ENCODE results near the gene ANKLE1.
A peak's percentile ranks its signal among the peaks of the same experiment; 100 is the strongest.

ANKLE1 gene

DNA sequence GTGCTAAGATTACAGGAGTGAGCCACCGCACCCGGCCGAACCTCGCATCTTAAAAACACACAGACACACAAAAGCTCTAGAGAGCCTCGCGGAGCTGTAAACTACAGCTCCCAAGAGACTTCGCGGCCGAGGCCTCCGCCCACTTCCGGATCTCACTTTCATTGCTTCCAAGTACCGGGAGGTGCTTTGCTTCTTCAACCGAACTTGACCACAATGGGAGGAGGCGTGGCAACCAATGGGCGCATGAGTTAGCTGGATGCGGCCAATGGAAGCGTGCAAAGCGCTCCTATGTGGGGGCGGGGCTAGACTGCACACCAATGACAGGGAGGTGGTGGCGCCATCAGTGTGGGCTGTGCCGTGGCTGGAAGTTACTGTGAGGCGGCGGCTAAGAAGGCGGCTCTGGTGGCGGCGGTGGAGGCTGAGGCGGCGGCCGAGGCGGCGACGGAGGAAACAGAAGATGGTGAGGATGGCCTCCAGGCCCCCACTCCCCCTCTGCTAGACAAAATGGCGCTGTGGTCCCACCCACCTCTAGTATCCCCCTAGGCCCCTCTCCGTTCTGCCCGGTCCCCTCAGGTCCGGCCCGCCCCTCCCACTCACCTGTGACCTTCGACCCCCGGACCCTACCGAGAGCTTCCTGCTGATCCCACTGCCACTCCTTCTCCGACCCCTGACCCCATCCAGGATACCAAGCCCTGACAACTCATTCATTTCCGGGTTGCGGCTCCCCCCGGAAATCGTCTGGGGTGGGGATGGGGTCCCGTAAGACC lies 27.7 kb downstream of the ANKLE1 start, which contains the start of gene DDA1:
Gene DDA1, plus strand, starts transcription at position 366 of the 767 bp plus-strand sequence. Its CDS starts 92 bp downstream, at position 458.
- DNase-seq: peak; percentile 99

- DNase-seq: peak; percentile 45
Measured at GRCh38 chr19:17309965-17310461, 28.3 kb downstream of the ANKLE1 start.

GRCh38 chr19:17311455-17312188 lies 29.9 kb downstream of the ANKLE1 start:
- DNase-seq: no peak

- no peak for DNase-seq
Measured at GRCh38 chr19:17312189-17313113, 30.8 kb downstream of the ANKLE1 start.

- DNase-seq: no peak
Measured at GRCh38 chr19:17314007-17314593, 32.4 kb downstream of the ANKLE1 start.

DNA sequence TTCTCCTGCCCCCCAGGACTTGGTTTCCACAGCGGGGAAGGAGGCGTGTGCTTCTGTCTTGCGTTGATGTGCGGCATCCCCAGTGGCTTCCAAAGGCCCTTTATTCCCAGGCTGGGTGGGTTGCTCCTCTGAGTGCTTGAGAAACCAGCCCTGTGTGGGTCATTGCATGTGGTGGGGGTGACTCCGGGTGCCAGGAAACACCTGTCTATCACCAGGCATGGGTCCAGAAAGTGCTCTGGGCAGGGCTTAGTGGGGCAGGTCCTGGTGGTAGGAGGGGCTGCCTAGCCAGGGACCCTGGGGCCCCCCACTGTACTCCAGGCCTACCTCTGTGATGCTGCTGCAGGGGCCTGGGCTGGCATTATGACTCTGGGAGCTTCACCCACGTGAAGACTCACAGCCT lies 37.3 kb downstream of the ANKLE1 start:
- DNase-seq: no peak

- DNase-seq: no peak
Measured at GRCh38 chr19:17319473-17320238, 38.0 kb downstream of the ANKLE1 start.

DNA sequence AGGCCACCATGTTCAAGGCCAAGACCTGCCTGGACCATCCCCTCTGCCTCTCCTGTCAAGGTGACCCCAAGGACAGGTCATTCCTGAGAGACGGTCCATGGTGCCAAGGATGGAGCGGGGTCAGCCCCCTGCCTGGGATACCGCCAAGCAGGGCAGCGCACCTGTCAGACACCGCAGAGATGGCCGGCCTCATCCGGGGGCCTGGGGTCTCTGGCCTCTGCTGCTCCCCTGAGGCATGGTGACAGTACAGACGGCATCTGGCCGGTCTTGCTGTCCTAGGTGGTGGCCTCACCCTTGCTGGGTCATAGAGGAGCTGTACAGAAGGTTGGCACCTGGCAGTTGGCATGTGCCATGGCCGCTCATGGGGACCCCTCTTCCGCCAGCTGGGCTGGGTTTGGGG lies 38.7 kb downstream of the ANKLE1 start:
- no peak for DNase-seq

DNA sequence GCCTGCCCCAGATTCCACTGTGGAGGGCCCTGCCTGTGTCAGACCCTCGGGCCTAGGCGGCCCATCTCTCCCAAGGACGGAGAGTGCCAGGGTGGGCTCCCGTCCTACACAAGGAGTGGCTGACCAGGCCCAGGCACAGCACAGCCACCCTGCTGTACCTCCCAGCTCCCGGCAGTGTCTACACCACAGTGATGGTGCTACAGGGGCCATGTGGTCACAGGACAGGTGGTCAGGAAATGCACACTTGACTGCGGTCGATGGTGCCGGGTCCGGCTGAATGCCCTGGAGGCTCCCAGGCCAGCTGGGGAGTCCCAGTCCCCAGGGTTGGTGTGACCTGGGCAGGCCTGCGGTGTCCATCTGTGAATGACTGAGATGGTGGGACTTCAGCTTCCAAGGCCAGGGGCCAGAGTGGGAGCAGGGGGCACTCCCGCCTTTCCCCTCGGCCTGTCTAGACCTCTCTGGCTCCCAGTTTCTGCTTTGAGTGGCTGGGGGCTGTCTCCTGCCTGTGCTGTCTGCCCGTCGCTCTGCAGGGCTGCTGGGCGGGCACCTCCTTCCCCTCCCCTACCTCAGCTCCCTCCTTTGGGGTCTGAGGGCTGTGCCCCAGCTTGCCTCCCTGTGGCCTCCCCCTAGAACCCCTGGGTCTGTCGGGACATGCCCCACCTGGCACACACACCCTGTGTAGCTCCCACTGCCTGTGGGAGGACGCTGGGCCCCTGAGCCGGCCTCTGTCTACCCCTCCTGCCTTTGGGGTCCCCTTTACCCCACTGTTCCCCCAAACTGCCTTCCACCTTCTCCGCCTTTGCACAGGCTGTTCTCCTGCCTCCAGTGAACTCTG lies 40.2 kb downstream of the ANKLE1 start:
- no peak for DNase-seq

GRCh38 chr19:17322854-17323253 lies 41.2 kb downstream of the ANKLE1 start:
- DNase-seq: no peak

- DNase-seq: no peak
Measured at GRCh38 chr19:17323300-17323963, 41.7 kb downstream of the ANKLE1 start.

- no peak for DNase-seq
Measured at GRCh38 chr19:17323964-17324332, 42.2 kb downstream of the ANKLE1 start.

DNA sequence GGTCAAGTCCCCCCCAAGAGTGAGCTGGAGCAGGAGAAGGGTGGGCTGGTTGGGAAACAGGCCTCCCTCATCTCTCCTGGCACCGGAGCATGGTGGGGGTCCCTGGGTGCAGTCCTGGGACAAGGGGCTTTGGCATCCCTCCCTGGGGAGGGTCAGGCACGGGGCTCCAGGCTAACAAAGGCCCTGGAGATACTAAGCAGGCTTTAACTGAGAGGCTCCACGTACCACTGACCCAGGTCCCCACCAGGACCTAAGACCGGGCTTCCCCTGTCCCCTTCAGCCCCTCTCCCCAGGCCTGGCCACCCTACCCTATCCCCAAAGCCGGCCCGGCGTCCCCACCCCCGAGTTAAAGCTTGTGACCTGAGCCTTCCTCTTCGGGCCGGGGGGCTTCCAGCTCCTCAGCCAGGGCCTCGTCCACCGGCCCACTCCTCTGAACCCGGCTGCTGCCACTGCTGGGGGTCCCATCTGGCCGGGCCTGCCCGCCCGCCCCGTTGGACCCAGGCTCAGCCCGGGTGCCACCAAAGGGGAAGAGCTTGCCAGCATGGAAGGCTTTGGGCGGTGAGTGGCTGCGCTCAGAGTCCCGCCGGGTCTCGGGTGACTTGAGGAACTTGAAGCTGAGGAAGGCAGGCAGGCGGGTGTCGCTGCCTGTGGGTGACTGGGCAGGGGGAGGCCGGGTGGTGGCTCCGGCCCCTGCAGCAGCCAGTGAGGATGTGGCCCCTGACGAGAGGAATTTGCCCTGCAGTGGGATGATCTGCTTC lies 42.8 kb downstream of the ANKLE1 start:
- DNase-seq: no peak

DNA sequence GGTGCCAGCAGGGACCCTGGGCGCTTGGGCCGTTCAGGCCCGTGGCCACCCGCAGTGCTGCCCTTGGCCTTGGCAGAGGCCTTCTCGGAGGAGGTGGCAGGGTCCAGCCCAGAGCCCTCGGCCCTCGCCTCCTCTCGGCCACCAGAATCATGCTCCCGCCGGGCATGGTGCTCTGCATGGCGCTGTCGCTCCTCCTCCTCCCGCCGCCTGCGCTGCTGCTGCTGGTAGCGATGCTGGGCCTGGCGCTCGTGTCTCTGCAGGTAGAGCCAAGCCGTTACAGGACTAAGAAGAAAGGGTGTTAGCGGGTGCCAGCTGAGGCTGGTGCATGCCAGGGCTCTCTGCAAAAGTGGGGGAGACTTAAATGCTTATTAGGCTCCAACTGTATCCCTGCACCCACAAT lies 43.4 kb downstream of the ANKLE1 start:
- no peak for DNase-seq

GRCh38 chr19:17325881-17326594 lies 44.3 kb downstream of the ANKLE1 start:
- DNase-seq: no peak

- DNase-seq: no peak
Measured at GRCh38 chr19:17326595-17326966, 44.9 kb downstream of the ANKLE1 start.

GRCh38 chr19:17327068-17327653 lies 45.5 kb downstream of the ANKLE1 start:
- no peak for DNase-seq
